Transverse colon (tissue), 4 donors: ENCODE measurements around the gene PDE4D.

Experiments
- CTCF ChIP-seq, 5 experiments: fragments of 200-600 bp in 3 of 5; fragments of 450-650 bp in 2 of 5; sonication (generic) in 3 of 5; IDR thresholded peaks; 1 replicate in 2 of 5; 2 replicates in 3 of 5; pipeline ENCODE4 v1.5.1; 2016 to 2017; ENCODE audit warnings: antibody characterized with exemption in 5 of 5, inconsistent platforms in 3 of 5, mild to moderate bottlenecking in 2 of 5, moderate library complexity in 1 of 5
- EP300 ChIP-seq: sonication (generic); formaldehyde crosslinking; IDR thresholded peaks from one replicate; pipeline ENCODE4 v1.6.1; 2017; ENCODE audit warnings: antibody characterized with exemption, low read depth
- POLR2A ChIP-seq: fragments of 450-650 bp; IDR thresholded peaks from one replicate; pipeline ENCODE4 v1.6.1; 2016; ENCODE audit warnings: antibody characterized with exemption, mild to moderate bottlenecking, moderate library complexity
- POLR2AphosphoS5 ChIP-seq, 3 donors: sonication (generic); formaldehyde crosslinking; IDR thresholded peaks; one replicate each; pipeline ENCODE4 v1.6.1; 2016; ENCODE audit warnings: antibody characterized with exemption in 3 of 3

GRCh38 chr5:59328709-59329296, 564.7 kb downstream of the PDE4D start:
- TF ChIP-seq POLR2A (no peak), CTCF (IDR thresholded peaks at IDR 0.05) (no peak), EP300 (no peak), POLR2AphosphoS5 (IDR thresholded peaks at IDR 0.05) (no peak)
